Activated CD8-positive, alpha-beta memory T cell treated with anti-CD3 and anti-CD28 coated beads for 36 hours (primary cell): ENCODE measurements around the gene NXNL1. TPM values are rescaled to one million over a fixed set of nuclear protein-coding genes. Genes with fewer than 3 reads are reported as not detected.
"Not testable (repeated sequence)": the region's sequence is repeated elsewhere in the genome, so short reads cannot be mapped to it uniquely, and the experiment has no call there.

ENCODE experiments used
- CTCF ChIA-PET: fragments of 350-600 bp; sonication (Branson Sonifier 250); formaldehyde crosslinking; loops from one replicate; lab custom pipeline; 2021; ENCODE audit warnings: antibody characterized with exemption; lab: Charles Lee
- POLR2A ChIA-PET: fragments of 350-600 bp; sonication (Branson Sonifier 250); formaldehyde crosslinking; loops from one replicate; lab custom pipeline; 2021; ENCODE audit warnings: antibody characterized with exemption; lab: Charles Lee
- total RNA-seq, 2 experiments: library from RNA; stranded (reverse); gene quantifications; one replicate each; pipeline ENCODE4 v1.2.3, GENCODE V29; 2021

NXNL1 gene, protein sequence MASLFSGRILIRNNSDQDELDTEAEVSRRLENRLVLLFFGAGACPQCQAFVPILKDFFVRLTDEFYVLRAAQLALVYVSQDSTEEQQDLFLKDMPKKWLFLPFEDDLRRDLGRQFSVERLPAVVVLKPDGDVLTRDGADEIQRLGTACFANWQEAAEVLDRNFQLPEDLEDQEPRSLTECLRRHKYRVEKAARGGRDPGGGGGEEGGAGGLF
- total RNA-seq = not detected

DNA sequence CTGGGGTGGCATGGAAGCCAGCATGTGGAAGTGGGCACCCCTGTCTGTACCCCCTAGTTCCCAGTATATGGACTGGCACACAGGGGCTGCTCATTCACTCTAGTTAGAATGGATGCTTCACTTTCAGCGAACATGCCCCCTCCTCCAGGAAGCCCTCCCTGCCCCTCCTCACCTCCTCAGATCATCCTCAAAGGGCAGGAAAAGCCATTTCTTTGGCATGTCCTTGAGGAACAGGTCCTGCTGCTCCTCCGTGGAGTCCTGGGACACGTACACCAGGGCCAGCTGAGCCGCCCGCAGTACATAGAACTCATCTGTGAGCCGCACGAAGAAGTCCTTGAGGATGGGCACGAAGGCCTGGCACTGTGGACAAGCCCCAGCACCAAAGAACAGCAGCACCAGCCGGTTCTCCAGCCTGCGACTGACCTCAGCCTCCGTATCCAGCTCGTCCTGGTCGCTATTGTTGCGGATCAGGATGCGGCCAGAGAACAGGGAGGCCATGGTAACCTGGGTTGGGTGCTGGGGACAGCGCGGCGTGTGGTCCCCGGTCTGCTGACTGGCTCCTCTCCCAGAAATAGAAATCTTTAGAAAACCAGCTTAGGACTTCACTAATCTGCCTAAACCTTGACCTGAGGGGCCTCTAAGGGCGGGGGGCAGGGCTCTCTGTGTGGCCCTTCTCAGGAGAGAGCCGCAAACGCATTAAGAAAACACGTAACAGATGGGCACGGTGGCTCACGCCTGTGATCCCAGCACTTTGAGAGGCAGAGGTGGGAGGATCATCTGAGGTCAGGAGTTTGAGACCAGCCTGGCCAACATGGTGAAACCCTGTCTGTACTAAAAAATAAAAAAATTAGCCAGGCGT lies at the start of gene NXNL1:
Gene NXNL1 (minus strand): TSS at position 555 of the 859 bp plus-strand sequence. CDS start 57 bp downstream, at position 498.
- CTCF ChIA-PET = interaction anchor here (1.2 kb wide), 2 partner anchors 36 to 75 kb away, joined by 3 to 4 read pairs; no protein-coding TSS in a partner anchor
- POLR2A ChIA-PET = no interaction called here

DNA sequence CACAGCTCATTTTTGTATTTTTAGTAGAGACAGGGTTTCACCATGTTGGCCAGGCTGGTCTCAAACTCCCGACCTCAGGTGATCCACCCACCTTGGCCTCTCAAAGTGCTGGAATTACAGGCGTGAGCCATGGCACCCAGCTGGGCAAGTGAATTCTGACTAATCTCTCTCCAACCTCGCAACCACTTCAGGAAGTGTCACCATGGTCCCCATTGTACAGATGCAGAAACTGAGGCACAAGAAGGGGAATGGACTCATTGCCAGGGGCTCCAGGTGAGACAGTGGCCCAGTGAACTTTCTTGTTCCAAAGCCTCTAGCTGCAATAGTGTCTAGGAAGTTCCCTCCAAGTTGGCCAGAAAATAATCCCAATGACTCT lies 47.8 kb upstream of the NXNL1 start:
- CTCF ChIA-PET = interaction anchor here (1.8 kb wide), 1 partner anchor 12 kb away, joined by 7 read pairs; no protein-coding TSS in a partner anchor
- POLR2A ChIA-PET = not testable (repeated sequence)

DNA sequence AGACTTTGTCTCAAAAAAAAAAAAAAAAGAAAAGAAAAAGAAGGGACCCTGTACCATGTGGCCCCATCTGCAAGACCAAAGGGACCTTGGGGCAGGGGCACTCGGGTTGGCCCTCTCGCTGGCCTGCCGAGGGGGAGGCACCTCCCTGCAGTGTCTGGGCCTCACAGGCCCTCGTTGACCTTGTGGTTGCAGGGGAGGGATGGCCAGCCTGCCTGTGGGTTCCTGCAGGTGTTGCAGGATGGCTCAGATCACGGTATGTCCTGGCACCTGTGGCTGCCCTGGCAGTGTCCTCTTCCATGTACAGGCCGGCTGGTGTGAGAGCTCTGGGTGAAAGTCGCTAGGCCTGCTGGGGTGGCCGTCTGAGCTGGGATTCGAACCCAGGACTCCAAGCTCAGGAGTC lies 46.0 kb upstream of the NXNL1 start:
- ChIA-PET POLR2A (interaction anchor here (0.5 kb wide), 1 partner anchor 15 kb away, joined by 4 read pairs; no protein-coding TSS in a partner anchor), CTCF (interaction anchor here (0.8 kb wide), 1 partner anchor 10 kb away, joined by 4 read pairs; no protein-coding TSS in a partner anchor)

DNA sequence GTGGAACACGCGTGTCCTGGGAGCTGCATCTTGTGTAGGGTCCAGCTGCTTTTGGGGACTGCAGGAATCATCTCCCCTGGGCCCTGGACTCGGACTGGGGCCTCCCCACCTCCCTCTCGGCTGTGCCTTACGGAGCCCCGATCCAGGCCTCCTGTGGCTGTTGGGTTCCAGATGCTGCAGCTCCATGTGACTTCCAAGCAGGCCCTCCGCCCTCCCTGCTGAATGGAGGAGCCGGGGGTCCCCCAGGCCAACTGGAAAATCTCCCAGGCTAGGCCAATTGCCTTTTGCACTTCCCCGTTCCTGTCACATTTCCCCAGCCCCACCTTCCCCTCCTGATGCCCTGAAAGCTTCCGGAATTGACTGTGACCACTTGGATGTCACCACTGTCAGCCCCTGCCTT lies 44.5 kb upstream of the NXNL1 start:
- ChIA-PET CTCF (interaction anchor here (1.1 kb wide), 1 partner anchor 9 kb away, joined by 4 read pairs; no protein-coding TSS in a partner anchor), POLR2A (no interaction called here)

DNA sequence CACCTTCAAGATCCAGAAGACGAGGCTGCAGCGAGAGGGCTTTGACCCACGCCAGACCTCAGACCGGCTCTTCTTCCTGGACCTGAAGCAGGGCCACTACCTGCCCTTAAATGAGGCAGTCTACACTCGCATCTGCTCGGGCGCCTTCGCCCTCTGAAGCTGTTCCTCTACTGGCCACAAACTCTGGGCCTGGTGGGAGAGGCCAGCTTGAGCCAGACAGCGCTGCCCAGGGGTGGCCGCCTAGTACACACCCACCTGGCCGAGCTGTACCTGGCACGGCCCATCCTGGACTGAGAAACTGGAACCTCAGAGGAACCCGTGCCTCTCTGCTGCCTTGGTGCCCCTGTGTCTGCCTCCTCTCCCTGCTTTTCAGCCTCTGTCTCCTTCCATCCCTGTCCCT lies 43.7 kb upstream of the NXNL1 start:
- POLR2A ChIA-PET = no interaction called here
- CTCF ChIA-PET = interaction anchor here (0.6 to 1.1 kb wide), 2 partner anchors 8 to 24 kb away, joined by 4 read pairs; no protein-coding TSS in a partner anchor

DNA sequence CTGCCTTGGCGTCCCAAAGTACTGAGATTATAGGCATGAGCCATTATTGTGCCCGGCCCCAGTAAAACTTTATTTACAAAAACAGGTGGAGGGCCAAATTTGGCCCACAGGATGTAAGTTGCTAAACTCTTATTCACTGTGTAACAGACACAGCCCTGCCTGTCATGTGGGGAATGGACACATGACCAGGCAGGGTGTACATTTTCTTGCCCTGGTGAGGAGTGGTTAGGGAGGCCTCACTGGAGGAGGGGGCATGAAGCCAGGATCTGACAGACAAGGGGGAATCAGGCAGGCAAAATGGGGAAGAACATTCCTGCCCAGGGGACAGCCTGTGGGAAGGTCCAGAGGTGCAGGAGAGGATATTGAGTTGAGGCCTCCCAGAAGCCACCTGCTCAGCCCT lies 43.3 kb upstream of the NXNL1 start:
- POLR2A ChIA-PET = no interaction called here

DNA sequence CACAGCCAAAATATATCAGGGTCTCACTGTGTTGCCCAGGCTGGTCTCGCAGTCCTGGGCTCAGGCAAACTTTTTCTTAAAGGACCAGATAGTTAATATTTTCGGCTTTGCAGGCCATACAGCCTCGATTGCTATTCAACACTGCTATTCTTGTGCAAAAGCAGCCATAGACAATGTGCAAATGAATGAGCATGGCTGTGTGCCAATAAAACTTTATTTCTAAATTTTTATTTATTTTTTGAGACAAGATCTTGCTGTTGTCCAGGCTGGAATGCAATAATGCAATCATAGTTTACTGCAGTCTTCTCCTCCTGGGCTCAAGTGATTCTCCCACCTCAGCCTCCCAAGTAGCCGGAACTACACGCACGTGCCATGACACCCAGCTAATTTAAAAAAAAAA lies 42.5 kb upstream of the NXNL1 start:
- CTCF ChIA-PET = no interaction called here

More for the DNA sequence above, 43.3 kb upstream of the NXNL1 start:
- CTCF ChIA-PET = interaction anchor here (0.6 kb wide), 1 partner anchor 23 kb away, joined by 4 read pairs; no protein-coding TSS in a partner anchor

DNA sequence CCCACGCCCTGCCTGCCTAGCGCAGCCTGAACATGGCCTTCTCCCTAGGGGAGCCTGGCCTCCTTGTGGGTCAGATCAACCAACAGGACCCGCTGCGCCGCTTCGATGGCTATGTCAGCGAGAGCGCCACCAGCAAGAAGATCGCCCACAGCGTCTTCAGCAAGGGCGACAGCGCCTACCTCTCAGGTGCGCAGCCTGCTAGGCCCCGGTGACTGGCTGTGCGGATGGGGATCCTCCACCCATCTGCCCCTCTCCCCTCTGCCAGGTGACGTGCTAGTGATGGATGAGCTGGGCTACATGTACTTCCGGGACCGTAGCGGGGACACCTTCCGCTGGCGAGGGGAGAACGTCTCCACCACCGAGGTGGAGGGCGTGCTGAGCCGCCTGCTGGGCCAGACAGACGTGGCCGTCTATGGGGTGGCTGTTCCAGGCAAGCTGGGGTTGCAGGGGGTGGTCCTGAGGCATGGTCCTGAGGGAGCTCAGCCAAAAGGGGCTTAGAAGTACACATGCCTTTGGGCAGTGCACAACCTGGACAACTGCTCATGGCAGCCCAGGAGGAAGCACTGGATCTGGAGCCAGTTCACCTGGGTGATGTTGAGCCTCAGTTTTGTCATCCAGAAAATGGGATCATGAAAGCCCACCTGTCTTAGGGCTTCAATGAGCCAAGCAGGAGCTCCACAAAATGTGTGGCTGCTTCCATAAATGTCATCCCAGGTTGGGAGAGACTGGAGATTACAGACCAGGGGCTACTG lies 39.9 kb upstream of the NXNL1 start:
- CTCF ChIA-PET = interaction anchor here (0.5 to 1.0 kb wide), 2 partner anchors 22 to 35 kb away, joined by 3 read pairs; no protein-coding TSS in a partner anchor
- POLR2A ChIA-PET = interaction anchor here (0.6 kb wide), 1 partner anchor 14 kb away, joined by 3 read pairs; no protein-coding TSS in a partner anchor

More for the DNA sequence above, 42.5 kb upstream of the NXNL1 start:
- POLR2A ChIA-PET = no interaction called here

DNA sequence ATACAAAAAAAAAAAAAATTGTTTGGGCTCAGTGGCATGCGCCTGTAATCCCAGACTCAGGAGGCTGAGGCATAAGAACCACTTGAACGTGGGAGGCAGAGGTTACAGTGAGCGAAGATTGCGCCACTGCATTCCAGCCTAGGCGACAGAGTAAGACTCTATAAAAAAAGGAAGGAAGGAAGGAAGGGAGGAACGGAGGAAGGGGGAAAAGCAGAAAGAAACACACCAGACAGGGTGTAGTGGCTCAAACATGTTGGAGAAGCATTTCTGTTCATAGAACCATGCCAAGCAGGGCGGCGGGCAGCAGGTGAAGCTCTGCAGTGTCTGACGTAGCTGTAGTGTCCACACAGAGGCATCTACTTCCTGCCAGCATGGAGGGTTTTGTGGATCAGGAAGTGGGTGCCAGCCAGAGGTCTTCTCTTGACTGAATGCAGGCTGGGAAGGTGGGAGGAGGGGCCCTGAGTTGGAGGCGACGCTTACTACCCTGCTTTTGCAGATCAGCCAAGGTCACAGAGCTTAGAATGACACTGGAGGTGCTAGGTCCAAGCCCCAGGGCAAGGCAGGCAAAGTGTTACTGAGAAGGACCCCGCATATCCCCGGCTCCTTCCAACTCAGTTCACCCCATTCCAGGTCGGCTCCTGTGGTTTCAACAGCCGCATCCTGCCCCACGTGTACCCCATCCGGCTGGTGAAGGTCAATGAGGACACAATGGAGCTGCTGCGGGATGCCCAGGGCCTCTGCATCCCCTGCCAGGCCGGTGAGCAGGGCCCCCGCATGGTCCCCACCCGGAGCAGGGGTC lies 39.1 kb upstream of the NXNL1 start:
- POLR2A ChIA-PET = no interaction called here
- CTCF ChIA-PET = interaction anchor here (0.5 kb wide), 1 partner anchor 21 kb away, joined by 3 read pairs; no protein-coding TSS in a partner anchor

DNA sequence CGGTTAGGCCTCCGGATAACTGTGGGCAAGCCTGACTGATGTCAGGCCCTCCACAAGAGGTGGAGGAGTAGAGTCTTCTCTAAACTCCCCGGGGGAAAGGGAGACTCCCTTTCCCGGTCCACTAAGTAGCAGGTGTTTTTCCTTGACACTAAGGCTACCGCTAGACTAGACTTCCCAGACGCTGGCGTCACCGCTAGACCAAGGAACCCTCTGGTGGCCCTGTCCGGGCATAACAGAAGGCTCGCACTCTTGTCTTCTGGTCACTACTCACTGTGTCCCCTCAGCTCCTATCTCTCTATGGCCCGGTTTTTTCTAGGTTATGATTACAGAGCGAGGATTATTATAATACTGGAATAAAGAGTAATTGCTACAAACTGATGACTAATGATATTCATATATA lies 38.3 kb upstream of the NXNL1 start:
- POLR2A ChIA-PET = interaction anchor here (0.6 kb wide), 1 partner anchor 11 kb away, joined by 5 read pairs; no protein-coding TSS in a partner anchor
- CTCF ChIA-PET = not testable (repeated sequence)

DNA sequence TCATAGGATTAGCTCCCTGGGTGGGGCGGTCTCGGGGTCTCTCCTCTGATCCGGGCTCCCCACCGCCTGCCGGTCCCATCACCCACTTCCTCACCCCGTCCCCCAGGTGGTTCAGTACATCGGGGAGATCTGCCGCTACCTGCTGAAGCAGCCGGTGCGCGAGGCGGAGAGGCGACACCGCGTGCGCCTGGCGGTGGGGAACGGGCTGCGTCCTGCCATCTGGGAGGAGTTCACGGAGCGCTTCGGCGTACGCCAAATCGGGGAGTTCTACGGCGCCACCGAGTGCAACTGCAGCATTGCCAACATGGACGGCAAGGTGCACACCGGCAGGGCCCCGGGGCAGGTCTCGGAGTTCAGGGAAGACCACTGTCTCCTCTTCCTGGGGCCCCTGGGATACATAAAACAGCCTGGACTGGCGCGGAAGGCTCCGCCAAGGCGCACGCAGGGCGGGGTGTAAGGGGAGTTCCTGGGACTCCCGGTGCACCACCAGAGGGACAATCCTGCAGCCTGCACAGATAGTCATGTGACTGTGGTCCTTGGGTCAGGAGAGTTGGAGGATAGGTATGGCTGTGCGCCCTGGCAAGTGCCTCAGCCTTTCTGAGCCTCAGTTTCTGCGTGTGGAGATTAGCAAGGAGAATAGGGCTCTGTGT lies 36.5 kb upstream of the NXNL1 start:
- ChIA-PET POLR2A (interaction anchor here (0.6 kb wide), 1 partner anchor 229 kb away, joined by 5 read pairs; no protein-coding TSS in a partner anchor), CTCF (interaction anchor here (0.6 to 2.3 kb wide), 17 partner anchors 10 to 109 kb away, joined by 3 to 17 read pairs (median 6); partner anchors contain the start of gene SLC27A1)

DNA sequence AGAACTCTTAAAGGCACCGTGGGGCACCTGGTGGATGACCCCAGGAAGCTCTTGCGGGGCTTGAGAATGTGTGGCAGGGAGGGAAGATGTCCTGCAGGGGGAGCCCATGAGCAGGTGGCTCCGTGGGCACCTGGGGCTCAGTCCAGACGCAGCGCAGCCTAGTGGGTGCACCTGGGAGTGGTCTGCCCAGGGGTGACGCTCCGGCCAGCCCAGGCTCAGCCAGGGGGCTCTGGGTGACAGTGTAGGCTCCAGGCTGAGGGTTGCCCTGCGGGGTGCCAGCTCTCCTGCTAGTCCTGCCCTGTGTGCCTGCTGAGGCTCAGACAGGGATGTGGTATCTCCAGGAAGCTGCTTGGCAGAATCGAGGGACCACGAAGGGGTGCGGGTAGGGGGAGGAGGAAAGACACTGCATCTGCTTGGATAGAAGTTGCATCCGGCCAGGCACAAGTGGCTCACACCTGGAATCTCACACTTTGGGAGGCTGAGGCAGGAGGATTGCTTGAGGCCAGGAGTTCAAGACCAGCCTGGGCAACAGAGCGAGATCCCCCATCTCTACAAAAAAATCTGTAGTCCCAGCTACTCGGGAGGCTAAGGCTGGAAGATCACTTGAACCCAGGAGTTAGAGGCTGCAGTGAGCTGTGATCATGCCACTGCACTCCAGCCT lies 35.7 kb upstream of the NXNL1 start:
- ChIA-PET POLR2A (interaction anchor here (0.6 kb wide), 2 partner anchors 24 to 228 kb away, joined by 5 read pairs; no protein-coding TSS in a partner anchor), CTCF (interaction anchor here (0.5 to 2.3 kb wide), 39 partner anchors 9 to 125 kb away, joined by 3 to 17 read pairs (median 4); partner anchors contain the start of genes BST2, PGLS and SLC27A1)

DNA sequence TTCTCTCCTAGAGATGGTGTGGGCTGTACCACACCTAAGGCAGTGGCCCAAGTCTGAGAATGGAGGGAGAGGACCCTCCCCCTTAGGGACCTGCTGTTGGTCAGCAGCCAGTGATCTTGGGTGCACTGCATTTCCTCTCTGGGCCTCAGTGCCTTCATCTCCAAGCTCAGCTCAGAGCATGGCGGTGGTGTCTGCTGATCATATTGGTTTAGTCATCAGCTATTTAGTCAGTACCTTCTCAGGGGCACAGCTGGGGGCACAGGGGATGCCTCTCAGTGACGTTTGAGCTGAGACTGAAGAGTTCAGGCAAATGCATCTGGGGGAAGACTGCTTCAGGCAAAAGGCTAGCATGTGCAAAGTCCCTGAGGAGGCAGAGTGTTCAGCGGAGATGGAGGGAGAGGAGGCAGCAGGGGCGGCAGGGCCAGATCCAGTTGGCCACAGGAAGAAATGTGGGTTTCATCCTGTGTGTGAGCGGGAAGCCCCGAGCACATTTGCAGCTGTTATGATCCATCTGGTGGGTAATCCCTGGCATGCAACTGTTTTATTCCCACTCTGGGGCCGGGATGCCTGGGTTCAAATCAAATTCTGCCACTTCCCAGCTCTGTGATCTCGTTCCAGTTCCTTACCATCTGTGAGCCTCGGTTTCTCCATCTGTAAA lies 35.0 kb upstream of the NXNL1 start:
- CTCF ChIA-PET = interaction anchor here (0.6 to 2.3 kb wide), 35 partner anchors 8 to 126 kb away, joined by 3 to 17 read pairs (median 5); partner anchors contain the start of genes BST2, PGLS and SLC27A1
- POLR2A ChIA-PET = interaction anchor here (0.6 kb wide), 1 partner anchor 23 kb away, joined by 5 read pairs; no protein-coding TSS in a partner anchor

DNA sequence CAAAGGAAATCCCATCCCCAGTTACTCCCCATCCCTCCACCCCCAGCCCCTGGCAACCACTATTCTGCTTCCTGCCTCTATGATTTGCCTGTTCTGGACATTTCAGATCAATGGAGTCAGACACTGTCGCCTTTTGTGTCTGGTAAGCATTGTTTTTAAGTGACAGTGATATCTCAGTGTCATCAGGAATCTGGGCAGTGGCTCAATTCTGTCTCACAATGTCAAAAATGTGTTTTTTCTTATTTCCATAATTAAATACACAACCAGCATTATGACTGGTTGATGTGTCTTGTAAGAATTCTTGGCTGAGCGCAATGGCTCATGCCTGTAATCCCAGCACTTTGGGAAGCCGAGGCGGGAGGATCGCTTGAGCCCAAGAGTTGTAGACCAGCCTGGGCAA lies 30.6 kb upstream of the NXNL1 start:
- ChIA-PET POLR2A (interaction anchor here (0.7 kb wide), 1 partner anchor 47 kb away, joined by 7 read pairs; no protein-coding TSS in a partner anchor), CTCF (no interaction called here)

DNA sequence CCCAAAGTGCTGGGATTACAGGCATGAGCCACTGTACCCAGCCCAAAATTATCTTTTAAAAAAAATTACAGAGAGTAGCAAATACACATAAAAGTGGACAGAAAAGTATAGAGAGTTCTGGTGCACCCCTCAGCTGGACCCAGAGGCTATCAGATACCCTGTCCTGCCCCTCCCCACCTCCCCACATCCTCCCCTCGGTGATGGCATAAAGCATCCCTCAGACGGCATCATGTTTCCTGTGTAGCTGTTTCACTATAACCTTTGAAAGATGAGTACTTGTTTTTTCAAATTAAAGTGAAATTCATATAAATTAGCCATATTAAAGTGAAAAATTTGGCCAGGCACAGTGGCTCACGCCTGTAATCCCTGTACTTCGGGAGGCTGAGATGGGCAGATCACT lies 29.7 kb upstream of the NXNL1 start:
- CTCF ChIA-PET = interaction anchor here (1.0 kb wide), 1 partner anchor 16 kb away, joined by 5 read pairs; no protein-coding TSS in a partner anchor
- POLR2A ChIA-PET = no interaction called here
